Hematopoietic multipotent progenitor cell treated with erythropoietin and hydrocortisone succinate and interleukin-3 and kit ligand, for 15 days (in vitro differentiated cells): ENCODE measurements around the gene AFDN.

Experiments
- DNase-seq: peaks from one replicate; pipeline ENCODE4 v3.0.0-alpha.2; 2015; ENCODE audit warnings: low spot score

Gene AFDN

GRCh38 chr6:167817729-167818128 is 9.0 kb upstream of the AFDN start:
- DNase-seq, result no peak

GRCh38 chr6:167819576-167819975 is 7.1 kb upstream of the AFDN start:
- no peak for DNase-seq

GRCh38 chr6:167820681-167821080 is 6.0 kb upstream of the AFDN start:
- DNase-seq, result no peak

- no peak for DNase-seq
Measured at GRCh38 chr6:167824591-167825331, 1.9 kb upstream of the AFDN start.

- DNase-seq, result no peak
Measured at GRCh38 chr6:167825332-167826229, 1.1 kb upstream of the AFDN start.

GRCh38 chr6:167826230-167826895 is 348 bp upstream of the AFDN start:
- DNase-seq, result peak; percentile 57

GRCh38 chr6:167827583-167828324 is 1.0 kb downstream of the AFDN start:
- no peak for DNase-seq

- no peak for DNase-seq
Measured at GRCh38 chr6:167828325-167828956, 1.7 kb downstream of the AFDN start.

- DNase-seq, result no peak
Measured at GRCh38 chr6:167829513-167829912, 2.8 kb downstream of the AFDN start.

GRCh38 chr6:167831281-167831828 is 4.6 kb downstream of the AFDN start:
- DNase-seq, result no peak

- DNase-seq, result no peak
Measured at GRCh38 chr6:167832497-167833395, 6.0 kb downstream of the AFDN start.

GRCh38 chr6:167833396-167833763 is 6.7 kb downstream of the AFDN start:
- DNase-seq, result no peak

- DNase-seq, result no peak
Measured at GRCh38 chr6:167835260-167835659, 8.5 kb downstream of the AFDN start.

GRCh38 chr6:167836721-167837120 is 10.0 kb downstream of the AFDN start:
- DNase-seq, result no peak

GRCh38 chr6:167838207-167838748 is 11.6 kb downstream of the AFDN start:
- DNase-seq, result no peak

GRCh38 chr6:167839343-167839742 is 12.6 kb downstream of the AFDN start:
- DNase-seq, result no peak

- DNase-seq, result no peak
Measured at GRCh38 chr6:167839755-167840154, 13.0 kb downstream of the AFDN start.

- DNase-seq, result no peak
Measured at GRCh38 chr6:167840160-167840525, 13.4 kb downstream of the AFDN start.

GRCh38 chr6:167840526-167841179 is 13.9 kb downstream of the AFDN start:
- no peak for DNase-seq
